PC-9 (cell line): ENCODE data around the gene SELE. TPM values are rescaled to one million over a fixed set of nuclear protein-coding genes. Genes with fewer than 3 reads are reported as not detected.
A peak's percentile ranks its signal among the peaks of the same experiment; 100 is the strongest.

Experiments
- Bru-seq: library from RNA; stranded (reverse); fragments of 400-500 nt; gene quantifications from one replicate; lab custom pipeline; 2021; lab: Mats Ljungman, UMichigan
- BruChase-seq, 2 experiments: library from RNA; stranded (reverse); fragments of 400-500 nt; gene quantifications; one replicate each; lab custom pipeline; 2021; lab: Mats Ljungman, UMichigan
- BruUV-seq: library from RNA; stranded (reverse); fragments of 400-500 nt; replicated peaks from 2 replicates; lab custom pipeline; 2021; lab: Mats Ljungman, UMichigan
- CTCF ChIA-PET: fragments of 300-600 bp; sonication (Branson Sonifier 250); formaldehyde crosslinking; loops from one replicate; lab custom pipeline; 2022; ENCODE audit warnings: antibody characterized with exemption; lab: Charles Lee
- POLR2A ChIA-PET: fragments of 300-600 bp; sonication (Branson Sonifier 250); formaldehyde crosslinking; loops from one replicate; lab custom pipeline; 2022; ENCODE audit warnings: antibody characterized with exemption; ENCODE audit not compliant: unreplicated experiment; lab: Charles Lee
- DNase-seq, 2 experiments: peaks; one replicate each; pipeline versions ENCODE4 v3.0.0 to v3.0.0-alpha.2; 2015 to 2022; ENCODE audit warnings: mixed read lengths in 1 of 2
- H2AFZ ChIP-seq: fragments of 200-600 bp; sonication (generic); 2 replicates; pipeline ENCODE4 v1.8.1; 2017; ENCODE audit warnings: antibody characterized with exemption
- H3F3A ChIP-seq: fragments of 200-600 bp; sonication (generic); 2 replicates; pipeline ENCODE4 v1.8.1; 2017; ENCODE audit warnings: antibody characterized with exemption, mild to moderate bottlenecking, low read depth; ENCODE audit not compliant: insufficient read depth
- H3K27ac ChIP-seq: fragments of 200-600 bp; sonication (generic); 2 replicates; pipeline ENCODE4 v1.6.1; 2016; ENCODE audit warnings: mixed run types
- H3K27me3 ChIP-seq: fragments of 200-600 bp; sonication (generic); 2 replicates; pipeline ENCODE4 v1.6.1; 2016; ENCODE audit warnings: low read depth, mixed run types; ENCODE audit not compliant: insufficient read depth
- H3K36me3 ChIP-seq: fragments of 200-600 bp; sonication (generic); 2 replicates; pipeline ENCODE4 v1.6.1; 2016; ENCODE audit warnings: low read depth, mixed run types
- H3K4me1 ChIP-seq: fragments of 200-600 bp; sonication (generic); replicated peaks from 2 replicates; pipeline ENCODE4 v1.6.1; 2016; ENCODE audit warnings: mixed run types; ENCODE audit not compliant: insufficient read depth
- H3K4me2 ChIP-seq: fragments of 200-600 bp; sonication (generic); 2 replicates; pipeline ENCODE4 v1.6.1; 2017; ENCODE audit warnings: mixed run types
- H3K4me3 ChIP-seq: fragments of 200-600 bp; sonication (generic); 2 replicates; pipeline ENCODE4 v1.6.1; 2016; ENCODE audit warnings: mixed run types
- H3K79me2 ChIP-seq: fragments of 200-600 bp; sonication (generic); 2 replicates; pipeline ENCODE4 v1.6.1; 2017; ENCODE audit warnings: low read depth, mixed run types
- H3K9me2 ChIP-seq: fragments of 200-600 bp; sonication (generic); 2 replicates; pipeline ENCODE4 v1.8.1; 2017; ENCODE audit warnings: mild to moderate bottlenecking; ENCODE audit not compliant: insufficient read depth
- H3K9me3 ChIP-seq: fragments of 200-600 bp; sonication (generic); 2 replicates; pipeline ENCODE4 v1.8.1; 2016; ENCODE audit warnings: low read depth; ENCODE audit not compliant: insufficient read depth
- H4K20me1 ChIP-seq: fragments of 200-600 bp; sonication (generic); 2 replicates; pipeline ENCODE4 v1.8.1; 2017; ENCODE audit not compliant: insufficient read depth
- CTCF ChIP-seq: fragments of 200-600 bp; sonication (generic); conservative IDR thresholded peaks from 2 replicates; pipeline ENCODE4 v1.6.1; 2017; ENCODE audit warnings: mixed run types, antibody characterized with exemption, mild to moderate bottlenecking, moderate library complexity
- EZH2 ChIP-seq: fragments of 200-600 bp; sonication (generic); IDR thresholded peaks from 2 replicates; pipeline ENCODE4 v1.8.0; 2017; ENCODE audit warnings: antibody characterized with exemption, low read depth
- intact Hi-C: fragments of 100-400 bp; cut with micrococcal nuclease; formaldehyde crosslinking; loops from one replicate; pipeline ENCODE4 v1.10.0; 2022; ENCODE audit not compliant: unreplicated experiment
- long read RNA-seq: library from polyadenylated mRNA; stranded (forward); transcript quantifications from one replicate; pipeline ENCODE4 v2.0.0, GENCODE V29; 2022
- total RNA-seq: library from RNA; stranded (reverse); gene quantifications from 2 replicates; pipeline ENCODE4 v1.2.3, GENCODE V29; 2021

The SELE gene
- total RNA-seq, result not detected in 2 replicates
- Bru-seq, nascent RNA, result not detected
- BruChase-seq, experiment 1, labeled RNA remaining after a 2-hour chase, result not detected
- BruChase-seq, experiment 2, labeled RNA remaining after a 6-hour chase, result not detected
- long read RNA-seq, result 0 reads

GRCh38 chr1:169733924-169734323 lies at the start of gene SELE:
Gene SELE, minus strand, starts transcription at chr1:169734079. Its CDS starts 467 bp downstream, at chr1:169733612.
- Histone ChIP-seq H3K9me2 (no peaks in the 10 kb centered on the region), H3K4me3 (no peak within 1 kb of the TSS), H3K4me2 (no peak within 1 kb of the TSS), H4K20me1 (no peaks in the 10 kb centered on the region), H3K27ac (no peak within 1 kb of the TSS), H3K4me1 (0 out of 2 replicates have a peak, but pooled peaks cover 4% of the 10 kb centered on the region), H3F3A (no peaks in the 10 kb centered on the region; the same call in 1 of the 2 replicates), H3K36me3 (no peaks in the 10 kb centered on the region), H3K9me3 (no peaks in the 10 kb centered on the region), H3K27me3 (no peaks in the 10 kb centered on the region), H3K79me2 (no peaks in the 10 kb centered on the region), H2AFZ (no peak within 1 kb of the TSS)
- no peak for DNase-seq
- TF ChIP-seq CTCF (no peak), EZH2 (no peak)
- intact Hi-C loops, result no loop called here
- ChIA-PET CTCF (no interaction called here), POLR2A (no interaction called here)
- no TSS peak for BruUV-seq

GRCh38 chr1:169782596-169782995 lies 48.7 kb upstream of the SELE start:
- Histone ChIP-seq H3K4me2 (peak overlapping the region; percentile 80), H2AFZ (no peak overlapping the region), H3K9me3 (0 out of 2 replicates have a peak, but pooled peaks cover 5% of the 10 kb centered on the region), H3K9me2 (no peaks in the 10 kb centered on the region), H3K27me3 (no peaks in the 10 kb centered on the region), H3K4me1 (peaks cover 57% of the 10 kb centered on the region), H4K20me1 (no peaks in the 10 kb centered on the region), H3K4me3 (no peak overlapping the region), H3K27ac (peak overlapping the region; percentile 95), H3K36me3 (no peaks in the 10 kb centered on the region), H3K79me2 (no peaks in the 10 kb centered on the region), H3F3A (peaks cover 34% of the 10 kb centered on the region)
- intact Hi-C loops, result no loop called here
- TF ChIP-seq EZH2, result no peak
- TF ChIP-seq CTCF, result no peak
- no peak for DNase-seq
- BruUV-seq, result no TSS peak
- CTCF ChIA-PET, result interaction anchor here (0.6 kb wide), 1 partner anchor 196 kb away, joined by 4 read pairs; the partner anchor contains the start of gene F5
- POLR2A ChIA-PET, result no interaction called here

GRCh38 chr1:169779970-169780369 lies 46.1 kb upstream of the SELE start:
- peak overlapping the region; percentile 43; the same call in 1 of the 2 replicates for H3K4me3 ChIP-seq
- no peaks in the 10 kb centered on the region for H3K36me3 ChIP-seq
- no peaks in the 10 kb centered on the region for H3K79me2 ChIP-seq
- H3K27me3 ChIP-seq, result no peaks in the 10 kb centered on the region
- no peaks in the 10 kb centered on the region for H4K20me1 ChIP-seq
- 0 out of 2 replicates have a peak, but pooled peaks cover 5% of the 10 kb centered on the region for H3K9me3 ChIP-seq
- BruUV-seq, result no TSS peak
- no peaks in the 10 kb centered on the region for H3K9me2 ChIP-seq
- ChIA-PET POLR2A (interaction anchor here (0.9 kb wide), 1 partner anchor 15 kb away, joined by 3 read pairs; a partner anchor contains a TSS), CTCF (no interaction called here)
- H2AFZ ChIP-seq, result peak overlapping the region; percentile 76
- H3K4me2 ChIP-seq, result peak overlapping the region; percentile 80
- H3F3A ChIP-seq, result peaks cover 34% of the 10 kb centered on the region
- peak; percentile 44 to 51 for DNase-seq
- TF ChIP-seq CTCF (no peak), EZH2 (no peak)
- H3K27ac ChIP-seq, result peak overlapping the region; percentile 95
- intact Hi-C loops, result no loop called here
- peaks cover 57% of the 10 kb centered on the region for H3K4me1 ChIP-seq
